ENCODE results near the gene RFFL.

Gene RFFL

GRCh38 chr17:35019386-35020179, 43.9 kb downstream of the RFFL start:
- DNase-seq (ENCODE audit: extremely low read depth, insufficient read length), result no peak
- Histone ChIP-seq H3K36me3 (ENCODE audit: control insufficient read depth, insufficient read depth, low read length) (peaks cover 22% of the 10 kb centered on the region), H3K4me3 (replicated peaks; ENCODE audit: low read depth, low read length) (no peak overlapping the region), H3K27me3 (replicated peaks; ENCODE audit: control insufficient read depth, insufficient read depth, low read length) (no peaks in the 10 kb centered on the region)
- TF ChIP-seq CTCF (IDR thresholded peaks at IDR 0.05; ENCODE audit: insufficient read depth, low read length, poor library complexity, severe bottlenecking), result no peak

- Histone ChIP-seq H3K27me3 (replicated peaks; ENCODE audit: control insufficient read depth, insufficient read depth, low read length) (no peaks in the 10 kb centered on the region), H3K36me3 (ENCODE audit: control insufficient read depth, insufficient read depth, low read length) (peaks cover 26% of the 10 kb centered on the region), H3K4me3 (replicated peaks; ENCODE audit: low read depth, low read length) (no peak overlapping the region)
- TF ChIP-seq CTCF (IDR thresholded peaks at IDR 0.05; ENCODE audit: insufficient read depth, low read length, poor library complexity, severe bottlenecking), result no peak
- no peak for DNase-seq (ENCODE audit: extremely low read depth, insufficient read length)
These were observed 44.7 kb downstream of the RFFL start for GRCh38 chr17:35018814-35019213.

- no peak for TF ChIP-seq CTCF (IDR thresholded peaks at IDR 0.05; ENCODE audit: insufficient read depth, low read length, poor library complexity, severe bottlenecking)
- Histone ChIP-seq H3K36me3 (ENCODE audit: control insufficient read depth, insufficient read depth, low read length) (peaks cover 26% of the 10 kb centered on the region), H3K27me3 (replicated peaks; ENCODE audit: control insufficient read depth, insufficient read depth, low read length) (no peaks in the 10 kb centered on the region), H3K4me3 (replicated peaks; ENCODE audit: low read depth, low read length) (no peak overlapping the region)
- no peak for DNase-seq (ENCODE audit: extremely low read depth, insufficient read length)
These were observed 46.5 kb downstream of the RFFL start for GRCh38 chr17:35017021-35017420.

- no peaks in the 10 kb centered on the region for H3K27me3 ChIP-seq (replicated peaks; ENCODE audit: control insufficient read depth, insufficient read depth, low read length)
- no peak for DNase-seq (ENCODE audit: extremely low read depth, insufficient read length)
- H3K36me3 ChIP-seq (ENCODE audit: control insufficient read depth, insufficient read depth, low read length), result peaks cover 30% of the 10 kb centered on the region
- no peak overlapping the region for H3K4me3 ChIP-seq (replicated peaks; ENCODE audit: low read depth, low read length)
- TF ChIP-seq CTCF (IDR thresholded peaks at IDR 0.05; ENCODE audit: insufficient read depth, low read length, poor library complexity, severe bottlenecking), result no peak
These were observed 47.1 kb downstream of the RFFL start for GRCh38 chr17:35016369-35016768.

- no peak for TF ChIP-seq CTCF (IDR thresholded peaks at IDR 0.05; ENCODE audit: insufficient read depth, low read length, poor library complexity, severe bottlenecking)
- H3K36me3 ChIP-seq (ENCODE audit: control insufficient read depth, insufficient read depth, low read length), result peaks cover 32% of the 10 kb centered on the region
- DNase-seq (ENCODE audit: extremely low read depth, insufficient read length), result no peak
- no peak overlapping the region for H3K4me3 ChIP-seq (replicated peaks; ENCODE audit: low read depth, low read length)
- H3K27me3 ChIP-seq (replicated peaks; ENCODE audit: control insufficient read depth, insufficient read depth, low read length), result no peaks in the 10 kb centered on the region
These were observed 51.8 kb downstream of the RFFL start for GRCh38 chr17:35011671-35012216.

Data from GM06990 (cell line).